Measurements from ENCODE around the gene DGUOK.

GRCh38 chr2:73903313-73903712 is 23.4 kb upstream of the DGUOK start:
- TF ChIP-seq SUZ12 (IDR thresholded peaks at IDR 0.05; ENCODE audit: extremely low read depth, insufficient read depth, insufficient read length) (no peak), ZNF274 (IDR thresholded peaks at IDR 0.05; ENCODE audit: low read depth, low read length) (no peak)

Data from NT2/D1 (cell line).